HG03280 (cell line): ENCODE data around the gene RAB43.

ENCODE experiments used
- ATAC-seq: cut with Tn5 transposase; IDR thresholded peaks from one replicate; pipeline ENCODE4 v1.9.1; 2021; ENCODE audit warnings: mild to moderate bottlenecking, moderate library complexity; ENCODE audit not compliant: unreplicated experiment

RAB43 gene

GRCh38 chr3:129061888-129062834 is 59.4 kb downstream of the RAB43 start:
- no peak for ATAC-seq

- no peak for ATAC-seq
Measured at GRCh38 chr3:129061023-129061887, 60.3 kb downstream of the RAB43 start.

- no peak for ATAC-seq
Measured at GRCh38 chr3:129060276-129061022, 61.2 kb downstream of the RAB43 start, which contains the start of gene GP9. TSS of gene GP9 (plus strand) at chr3:129060779. CDS start at chr3:129061740, 961 bp downstream.

- ATAC-seq: no peak
Measured at GRCh38 chr3:129059311-129059958, 62.2 kb downstream of the RAB43 start.

- ATAC-seq: peak; percentile 62
Measured at GRCh38 chr3:129058441-129059200, 63.0 kb downstream of the RAB43 start.

- no peak for ATAC-seq
Measured at GRCh38 chr3:129057249-129057648, 64.4 kb downstream of the RAB43 start.

- no peak for ATAC-seq
Measured at GRCh38 chr3:129056451-129057173, 65.0 kb downstream of the RAB43 start.

- no peak for ATAC-seq
Measured at GRCh38 chr3:129054605-129055104, 66.9 kb downstream of the RAB43 start.

GRCh38 chr3:129052675-129053074 is 68.9 kb downstream of the RAB43 start:
- no peak for ATAC-seq

GRCh38 chr3:129051871-129052340 is 69.7 kb downstream of the RAB43 start:
- ATAC-seq: no peak

GRCh38 chr3:129050556-129051295 is 70.9 kb downstream of the RAB43 start:
- no peak for ATAC-seq

GRCh38 chr3:129047553-129047839 is 74.1 kb downstream of the RAB43 start:
- ATAC-seq: no peak

- no peak for ATAC-seq
Measured at GRCh38 chr3:129046732-129047552, 74.7 kb downstream of the RAB43 start.

GRCh38 chr3:129046037-129046731 is 75.4 kb downstream of the RAB43 start:
- no peak for ATAC-seq

- no peak for ATAC-seq
Measured at GRCh38 chr3:129045675-129046036, 75.9 kb downstream of the RAB43 start.

- no peak for ATAC-seq
Measured at GRCh38 chr3:129040579-129041300, 80.9 kb downstream of the RAB43 start.
